ENCODE results near the gene DDX23.
"Not testable (repeated sequence)": the region's sequence is repeated elsewhere in the genome, so short reads cannot be mapped to it uniquely, and the experiment has no call there.

DDX23 gene

GRCh38 chr12:48861111-48861510, 9.1 kb upstream of the DDX23 start:
- peak; percentile 27 for DNase-seq

GRCh38 chr12:48860236-48860635, 8.3 kb upstream of the DDX23 start:
- DNase-seq, result not testable (repeated sequence)

GRCh38 chr12:48859607-48860006, 7.6 kb upstream of the DDX23 start:
- DNase-seq, result no peak

GRCh38 chr12:48858043-48858442, 6.1 kb upstream of the DDX23 start:
- DNase-seq, result no peak

GRCh38 chr12:48857278-48857994, 5.5 kb upstream of the DDX23 start:
- no peak for DNase-seq

GRCh38 chr12:48856379-48856778, 4.4 kb upstream of the DDX23 start:
- no peak for DNase-seq

GRCh38 chr12:48854932-48855331, 3.0 kb upstream of the DDX23 start:
- DNase-seq, result not testable (repeated sequence)

- DNase-seq, result no peak
Measured at GRCh38 chr12:48854488-48854887, 2.5 kb upstream of the DDX23 start.

- peak; percentile 93 for DNase-seq
Measured at GRCh38 chr12:48852734-48853688, 1.0 kb upstream of the DDX23 start.

GRCh38 chr12:48842021-48842420, 9.9 kb downstream of the DDX23 start:
- not testable (repeated sequence) for DNase-seq

- no peak for DNase-seq
Measured at GRCh38 chr12:48838048-48838447, 13.9 kb downstream of the DDX23 start.

GRCh38 chr12:48832321-48833060, 19.5 kb downstream of the DDX23 start:
- no peak for DNase-seq

GRCh38 chr12:48831257-48831656, 20.7 kb downstream of the DDX23 start:
- no peak for DNase-seq

- DNase-seq, result no peak
Measured at GRCh38 chr12:48828841-48829575, 23.0 kb downstream of the DDX23 start.

GRCh38 chr12:48828293-48828692, 23.7 kb downstream of the DDX23 start:
- DNase-seq, result no peak

- DNase-seq, result no peak
Measured at GRCh38 chr12:48827513-48828096, 24.4 kb downstream of the DDX23 start.

GRCh38 chr12:48827026-48827425, 24.9 kb downstream of the DDX23 start:
- DNase-seq, result no peak

- no peak for DNase-seq
Measured at GRCh38 chr12:48826209-48826855, 25.6 kb downstream of the DDX23 start.

- DNase-seq, result no peak
Measured at GRCh38 chr12:48824905-48825304, 27.1 kb downstream of the DDX23 start.

- peak; percentile 48 for DNase-seq
Measured at GRCh38 chr12:48824112-48824511, 27.9 kb downstream of the DDX23 start.

GRCh38 chr12:48823281-48823680, 28.7 kb downstream of the DDX23 start:
- no peak for DNase-seq

GRCh38 chr12:48822711-48823110, 29.3 kb downstream of the DDX23 start:
- no peak for DNase-seq

All from activated CD4-positive, alpha-beta T cell treated with anti-CD3 and anti-CD28 coated beads, Interleukin-2, Interleukin-6, amounts not matched to agents 100 ng/mL and 50 ng/mL, durations not matched to agents 16 hours and 8 hours (primary cell).